HepG2 (cell line): Measurements from ENCODE around the gene PFKL. TPM values are rescaled to one million over a fixed set of nuclear protein-coding genes. Genes with fewer than 3 reads are reported as not detected.

ENCODE experiments used
- ATAC-seq: fragments of 200-7000 bp; cut with Tn5 transposase; 3 replicates; pipeline ENCODE4 v1.9.1; 2020; ENCODE audit warnings: mild to moderate bottlenecking, moderate library complexity
- BruUV-seq: library from RNA; stranded (reverse); fragments of 400-500 nt; replicated peaks from 2 replicates; lab custom pipeline; 2021; lab: Mats Ljungman, UMichigan
- CTCF ChIA-PET: fragments of 300-600 bp; formaldehyde crosslinking; extraction: SDS; loops from one replicate; lab custom pipeline; 2021; ENCODE audit warnings: low total read pairs, inconsistent platforms, low intra/inter-chr PET ratio; lab: Yijun Ruan, JAX
- POLR2A ChIA-PET: fragments of 350-600 bp; sonication (Branson Sonifier 250); formaldehyde crosslinking; loops from one replicate; lab custom pipeline; 2020; ENCODE audit warnings: antibody characterized with exemption, inconsistent platforms; lab: Yijun Ruan, JAX
- DNase-seq: peaks from one replicate; pipeline ENCODE4 v3.0.0-alpha.2; 2015; ENCODE audit warnings: low spot score
- FAIRE-seq: peaks from 3 replicates; lab custom pipeline; 2011; peaks lifted over from hg19 to GRCh38; lab: Jason Lieb, UNC
- H2AFZ ChIP-seq: one replicate; pipeline ENCODE4 v1.6.1; 2011; ENCODE audit warnings: low read length, inconsistent platforms
- H3K27ac ChIP-seq: fragments of 300-600 bp; 3 replicates; pipeline ENCODE4 v1.8.0; 2011; ENCODE audit warnings: mixed run types, mild to moderate bottlenecking, mixed read lengths, low read length, inconsistent platforms; ENCODE audit not compliant: insufficient read depth; ENCODE audit errors: extremely low read length
- H3K27me3 ChIP-seq, 2 experiments: fragments of 200-600 bp in 1 of 2; 2 replicates in 1 of 2; 3 replicates in 1 of 2; pipeline versions ENCODE4 v1.6.0 to v1.8.0; 2011; ENCODE audit warnings: low read length in 2 of 2, mild to moderate bottlenecking in 2 of 2, moderate library complexity in 2 of 2, inconsistent platforms in 1 of 2; ENCODE audit not compliant: insufficient read depth in 2 of 2, control insufficient read depth in 1 of 2
- H3K36me3 ChIP-seq, 2 experiments: fragments of 200-600 bp in 1 of 2; replicated peaks in 1 of 2; 2 replicates in 1 of 2; 3 replicates in 1 of 2; pipeline versions ENCODE4 v1.5.1 to v1.8.0; 2011; ENCODE audit warnings: low read length in 2 of 2, inconsistent platforms in 1 of 2; ENCODE audit not compliant: insufficient read depth in 2 of 2, control insufficient read depth in 1 of 2
- H3K4me1 ChIP-seq: 2 replicates; pipeline ENCODE4 v1.5.1; 2012; ENCODE audit warnings: low read length, inconsistent platforms; ENCODE audit not compliant: insufficient read depth
- H3K4me2 ChIP-seq: 2 replicates; pipeline ENCODE4 v1.6.0; 2011; ENCODE audit warnings: low read depth, low read length, inconsistent platforms
- H3K4me3 ChIP-seq, 3 experiments: fragments of 200-600 bp in 1 of 3; sonication (generic), shearing (Covaris generic) in 1 of 3; replicated peaks in 1 of 3; 2 replicates each; pipeline ENCODE4 v1.5.1; 2011 to 2016; ENCODE audit warnings: low read length in 3 of 3, inconsistent platforms in 2 of 3, low read depth in 2 of 3, mild to moderate bottlenecking in 2 of 3, control low read depth in 1 of 3, mixed read lengths in 1 of 3; ENCODE audit not compliant: insufficient read depth in 1 of 3
- H3K79me2 ChIP-seq: one replicate; pipeline ENCODE4 v1.6.1; 2011; ENCODE audit warnings: low read length, inconsistent platforms; ENCODE audit not compliant: insufficient read depth
- H3K9ac ChIP-seq: 2 replicates; pipeline ENCODE4 v1.6.0; 2011; ENCODE audit warnings: mild to moderate bottlenecking, low read depth, low read length, inconsistent platforms; ENCODE audit not compliant: insufficient read depth
- H3K9me3 ChIP-seq: 2 replicates; pipeline ENCODE4 v1.5.1; 2012; ENCODE audit warnings: mild to moderate bottlenecking, low read length
- H4K20me1 ChIP-seq: 2 replicates; pipeline ENCODE4 v1.6.0; 2011; ENCODE audit warnings: inconsistent platforms, mild to moderate bottlenecking, low read length, moderate library complexity; ENCODE audit not compliant: insufficient read depth
- CHD2 ChIP-seq: IDR thresholded peaks from 2 replicates; pipeline ENCODE4 v1.6.1; 2011; ENCODE audit warnings: low read depth, low read length, improper control_type of control experiment
- GLI4 ChIP-seq: sonication (generic); formaldehyde crosslinking; IDR thresholded peaks from 2 replicates; pipeline ENCODE4 v1.5.1; 2020; ENCODE audit warnings: missing genetic modification reagents, mild to moderate bottlenecking, moderate library complexity, borderline replicate concordance
- GTF3A ChIP-seq: sonication (generic); formaldehyde crosslinking; conservative IDR thresholded peaks from 2 replicates; pipeline ENCODE4 v1.4.0; 2020; ENCODE audit warnings: mild to moderate bottlenecking, missing genetic modification reagents
- KDM4B ChIP-seq: sonication (generic); formaldehyde crosslinking; IDR thresholded peaks from 2 replicates; pipeline ENCODE4 v1.4.0; 2020; ENCODE audit warnings: missing genetic modification reagents
- PHF8 ChIP-seq: sonication (generic); formaldehyde crosslinking; IDR thresholded peaks from 2 replicates; pipeline ENCODE4 v1.5.0; 2020; ENCODE audit warnings: missing genetic modification reagents
- SMARCE1 ChIP-seq: fragments of 450-650 bp; IDR thresholded peaks from 2 replicates; pipeline ENCODE4 v1.6.1; 2017; ENCODE audit warnings: borderline replicate concordance
- SP5 ChIP-seq: IDR thresholded peaks from 2 replicates; pipeline ENCODE4 v1.6.1; 2016; ENCODE audit warnings: low read depth, borderline replicate concordance
- TGIF2 ChIP-seq: IDR thresholded peaks from 2 replicates; pipeline ENCODE4 v1.6.1; 2016; ENCODE audit warnings: control low read depth, missing compliant biosample characterization
- ZFX ChIP-seq: sonication (generic); formaldehyde crosslinking; IDR thresholded peaks from 2 replicates; pipeline ENCODE4 v1.4.0; 2020; ENCODE audit warnings: mild to moderate bottlenecking, low read depth, missing genetic modification reagents, moderate library complexity
- ZIK1 ChIP-seq: sonication (generic); formaldehyde crosslinking; IDR thresholded peaks from 2 replicates; pipeline ENCODE4 v1.5.0; 2020; ENCODE audit warnings: mild to moderate bottlenecking, low read depth, missing genetic modification reagents, borderline replicate concordance
- ZNF230 ChIP-seq: sonication (generic); formaldehyde crosslinking; IDR thresholded peaks from 2 replicates; pipeline ENCODE4 v1.4.0; 2020; ENCODE audit warnings: mild to moderate bottlenecking, missing genetic modification reagents
- ZNF446 ChIP-seq: sonication (generic); formaldehyde crosslinking; IDR thresholded peaks from 2 replicates; pipeline ENCODE4 v1.5.0; 2020; ENCODE audit warnings: mild to moderate bottlenecking, missing genetic modification reagents
- ZNF782 ChIP-seq: sonication (generic); formaldehyde crosslinking; IDR thresholded peaks from 2 replicates; pipeline ENCODE4 v1.4.0; 2020; ENCODE audit warnings: missing genetic modification reagents, mild to moderate bottlenecking, borderline replicate concordance
- ZNF792 ChIP-seq: IDR thresholded peaks from 2 replicates; pipeline ENCODE4 v1.6.1; 2016
- WGBS: methylation state at CpG from one replicate; pipeline ENCODE4 v1.1.6; 2017; ENCODE audit warnings: low lambda C conversion rate; 5-methylcytosine and 5-hydroxymethylcytosine counted together
- in situ Hi-C: cut with HindIII; loops from 2 replicates; pipeline ENCODE4 v1.10.0; 2017; ENCODE audit warnings: low pct_unique_long_range_greater_than_20kb; ENCODE audit not compliant: extremely low pct_ligation_motif_present
- intact Hi-C: fragments of 100-400 bp; cut with micrococcal nuclease; formaldehyde crosslinking; loops from one replicate; pipeline ENCODE4 v1.10.0; 2022; ENCODE audit not compliant: unreplicated experiment
- polyA plus RNA-seq, 8 experiments: library from polyadenylated mRNA; depleted of rRNA in 3 of 8; stranded (reverse) in 7 of 8; unstranded in 1 of 8; fragments of >200 nt; fragmentation: Illumina TruSeq in 4 of 8; extraction: Trizol in 4 of 8; gene quantifications; 2 replicates each; pipeline versions ENCODE4 v1.2.1 to v1.2.3, GENCODE V29; 2011 to 2016; ENCODE audit warnings: low read depth in 4 of 8, missing spikeins in 1 of 8, mixed read lengths in 1 of 8; ENCODE audit not compliant: insufficient read depth in 1 of 8
- total RNA-seq, 5 experiments: library from RNA; depleted of rRNA; stranded (reverse); fragments of >200 nt; fragmentation: Illumina TruSeq; extraction: Trizol; gene quantifications; 2 replicates each; pipeline ENCODE4 v1.2.3, GENCODE V29; 2016; ENCODE audit warnings: low read depth in 1 of 5
- TF ChIP-seq, protein P1 (sequence below): sonication (generic); formaldehyde crosslinking; IDR thresholded peaks from 2 replicates; pipeline ENCODE4 v1.4.0; 2020; ENCODE audit warnings: missing genetic modification reagents, mild to moderate bottlenecking, borderline replicate concordance
- TF ChIP-seq, protein P2 (sequence below): sonication (generic); formaldehyde crosslinking; conservative IDR thresholded peaks from 2 replicates; pipeline ENCODE4 v1.4.0; 2020; ENCODE audit warnings: mild to moderate bottlenecking, missing genetic modification reagents, moderate library complexity
- TF ChIP-seq, protein P3 (sequence below): sonication (generic); formaldehyde crosslinking; conservative IDR thresholded peaks from 2 replicates; pipeline ENCODE4 v1.8.0; 2022; ENCODE audit warnings: low read depth, missing genetic modification reagents

The PFKL gene
- total and polyA plus RNA-seq, 2 of the 13 experiments (the other 11 are each of a cell fraction or from before 2014, with no cell fraction given): 92.8 to 106 TPM

DNA sequence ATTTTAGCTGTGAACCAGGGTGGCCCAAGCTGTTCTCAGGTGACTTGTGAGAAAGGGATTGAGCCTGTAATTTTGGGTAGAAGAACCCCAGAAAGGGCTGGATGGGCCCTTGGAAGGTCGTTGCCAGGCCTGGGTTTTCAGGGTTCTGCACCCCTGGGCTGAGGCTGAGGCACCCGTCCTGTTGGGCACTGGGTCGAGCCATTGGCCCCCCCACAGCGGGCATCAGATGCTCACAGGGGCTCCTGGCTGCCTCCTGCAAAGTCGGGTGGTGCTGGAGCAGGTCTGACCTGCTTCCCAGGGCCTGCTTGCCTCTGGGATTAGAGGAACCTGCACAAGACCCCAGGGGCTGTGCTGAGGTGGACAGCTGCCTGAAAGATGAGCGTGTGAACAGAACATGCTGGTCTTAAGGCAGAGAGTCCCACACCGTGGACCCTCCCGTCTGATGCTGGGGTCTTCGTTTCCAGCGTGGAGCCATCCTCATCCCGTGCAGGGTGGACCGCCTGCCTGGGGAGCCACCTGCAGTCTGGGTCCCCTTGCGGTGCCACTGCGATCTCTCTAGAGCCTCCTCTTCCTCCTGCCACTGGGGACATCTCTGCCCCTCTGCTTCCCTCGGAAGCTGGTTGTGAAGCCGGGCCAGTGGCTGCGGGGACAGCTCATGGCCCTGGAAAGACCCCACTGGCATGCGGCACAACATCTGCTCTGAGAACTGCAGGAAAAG lies 51.8 kb downstream of the PFKL start:
- no peak for FAIRE-seq
- Histone ChIP-seq H3K4me2 (no peak overlapping the region), H3K9ac (no peak overlapping the region), H3K4me3 (no peak overlapping the region), H3K27ac (no peak overlapping the region), H3K36me3 (no peaks in the 10 kb centered on the region), H4K20me1 (no peaks in the 10 kb centered on the region), H2AFZ (no peak overlapping the region), H3K9me3 (no peaks in the 10 kb centered on the region), H3K27me3 (peaks cover 2 to 17% of the 10 kb centered on the region in 2 experiments; a peak in 4 of 5 replicates), H3K4me1 (peaks cover 22% of the 10 kb centered on the region), H3K79me2 (no peaks in the 10 kb centered on the region)
- no peak for DNase-seq
- WGBS: 55% methylated on average over 7 of the region's 18 CpGs
- CTCF ChIA-PET: no interaction called here
- intact Hi-C loops (no loop called here), in situ Hi-C loops (no loop called here)
- BruUV-seq: no TSS peak
- ATAC-seq: no peak
- POLR2A ChIA-PET: no interaction called here
- TF ChIP-seq CHD2: no peak
- TF ChIP-seq SMARCE1: no peak
- TF ChIP-seq GTF3A (CRISPR knock-in tag): no peak
- TF ChIP-seq, protein P1, sequence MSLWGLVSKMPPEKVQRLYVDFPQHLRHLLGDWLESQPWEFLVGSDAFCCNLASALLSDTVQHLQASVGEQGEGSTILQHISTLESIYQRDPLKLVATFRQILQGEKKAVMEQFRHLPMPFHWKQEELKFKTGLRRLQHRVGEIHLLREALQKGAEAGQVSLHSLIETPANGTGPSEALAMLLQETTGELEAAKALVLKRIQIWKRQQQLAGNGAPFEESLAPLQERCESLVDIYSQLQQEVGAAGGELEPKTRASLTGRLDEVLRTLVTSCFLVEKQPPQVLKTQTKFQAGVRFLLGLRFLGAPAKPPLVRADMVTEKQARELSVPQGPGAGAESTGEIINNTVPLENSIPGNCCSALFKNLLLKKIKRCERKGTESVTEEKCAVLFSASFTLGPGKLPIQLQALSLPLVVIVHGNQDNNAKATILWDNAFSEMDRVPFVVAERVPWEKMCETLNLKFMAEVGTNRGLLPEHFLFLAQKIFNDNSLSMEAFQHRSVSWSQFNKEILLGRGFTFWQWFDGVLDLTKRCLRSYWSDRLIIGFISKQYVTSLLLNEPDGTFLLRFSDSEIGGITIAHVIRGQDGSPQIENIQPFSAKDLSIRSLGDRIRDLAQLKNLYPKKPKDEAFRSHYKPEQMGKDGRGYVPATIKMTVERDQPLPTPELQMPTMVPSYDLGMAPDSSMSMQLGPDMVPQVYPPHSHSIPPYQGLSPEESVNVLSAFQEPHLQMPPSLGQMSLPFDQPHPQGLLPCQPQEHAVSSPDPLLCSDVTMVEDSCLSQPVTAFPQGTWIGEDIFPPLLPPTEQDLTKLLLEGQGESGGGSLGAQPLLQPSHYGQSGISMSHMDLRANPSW: no peak
- TF ChIP-seq ZNF782 (CRISPR knock-in tag): no peak
- TF ChIP-seq PHF8 (CRISPR knock-in tag): no peak
- TF ChIP-seq KDM4B (CRISPR knock-in tag): no peak
- TF ChIP-seq GLI4 (CRISPR knock-in tag): no peak
- no peak for TF ChIP-seq SP5 (CRISPR knock-in tag)
- TF ChIP-seq ZFX (CRISPR knock-in tag): no peak
- no peak for TF ChIP-seq ZNF792 (CRISPR knock-in tag)
- no peak for TF ChIP-seq TGIF2 (CRISPR knock-in tag)
- TF ChIP-seq ZIK1: no peak
- TF ChIP-seq, protein P2, sequence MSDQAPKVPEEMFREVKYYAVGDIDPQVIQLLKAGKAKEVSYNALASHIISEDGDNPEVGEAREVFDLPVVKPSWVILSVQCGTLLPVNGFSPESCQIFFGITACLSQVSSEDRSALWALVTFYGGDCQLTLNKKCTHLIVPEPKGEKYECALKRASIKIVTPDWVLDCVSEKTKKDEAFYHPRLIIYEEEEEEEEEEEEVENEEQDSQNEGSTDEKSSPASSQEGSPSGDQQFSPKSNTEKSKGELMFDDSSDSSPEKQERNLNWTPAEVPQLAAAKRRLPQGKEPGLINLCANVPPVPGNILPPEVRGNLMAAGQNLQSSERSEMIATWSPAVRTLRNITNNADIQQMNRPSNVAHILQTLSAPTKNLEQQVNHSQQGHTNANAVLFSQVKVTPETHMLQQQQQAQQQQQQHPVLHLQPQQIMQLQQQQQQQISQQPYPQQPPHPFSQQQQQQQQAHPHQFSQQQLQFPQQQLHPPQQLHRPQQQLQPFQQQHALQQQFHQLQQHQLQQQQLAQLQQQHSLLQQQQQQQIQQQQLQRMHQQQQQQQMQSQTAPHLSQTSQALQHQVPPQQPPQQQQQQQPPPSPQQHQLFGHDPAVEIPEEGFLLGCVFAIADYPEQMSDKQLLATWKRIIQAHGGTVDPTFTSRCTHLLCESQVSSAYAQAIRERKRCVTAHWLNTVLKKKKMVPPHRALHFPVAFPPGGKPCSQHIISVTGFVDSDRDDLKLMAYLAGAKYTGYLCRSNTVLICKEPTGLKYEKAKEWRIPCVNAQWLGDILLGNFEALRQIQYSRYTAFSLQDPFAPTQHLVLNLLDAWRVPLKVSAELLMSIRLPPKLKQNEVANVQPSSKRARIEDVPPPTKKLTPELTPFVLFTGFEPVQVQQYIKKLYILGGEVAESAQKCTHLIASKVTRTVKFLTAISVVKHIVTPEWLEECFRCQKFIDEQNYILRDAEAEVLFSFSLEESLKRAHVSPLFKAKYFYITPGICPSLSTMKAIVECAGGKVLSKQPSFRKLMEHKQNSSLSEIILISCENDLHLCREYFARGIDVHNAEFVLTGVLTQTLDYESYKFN (CRISPR knock-in tag): no peak
- TF ChIP-seq, protein P3, sequence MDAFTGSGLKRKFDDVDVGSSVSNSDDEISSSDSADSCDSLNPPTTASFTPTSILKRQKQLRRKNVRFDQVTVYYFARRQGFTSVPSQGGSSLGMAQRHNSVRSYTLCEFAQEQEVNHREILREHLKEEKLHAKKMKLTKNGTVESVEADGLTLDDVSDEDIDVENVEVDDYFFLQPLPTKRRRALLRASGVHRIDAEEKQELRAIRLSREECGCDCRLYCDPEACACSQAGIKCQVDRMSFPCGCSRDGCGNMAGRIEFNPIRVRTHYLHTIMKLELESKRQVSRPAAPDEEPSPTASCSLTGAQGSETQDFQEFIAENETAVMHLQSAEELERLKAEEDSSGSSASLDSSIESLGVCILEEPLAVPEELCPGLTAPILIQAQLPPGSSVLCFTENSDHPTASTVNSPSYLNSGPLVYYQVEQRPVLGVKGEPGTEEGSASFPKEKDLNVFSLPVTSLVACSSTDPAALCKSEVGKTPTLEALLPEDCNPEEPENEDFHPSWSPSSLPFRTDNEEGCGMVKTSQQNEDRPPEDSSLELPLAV (CRISPR knock-in tag): no peak
- no peak for TF ChIP-seq ZNF446 (CRISPR knock-in tag)
- no peak for TF ChIP-seq ZNF230 (CRISPR knock-in tag)
